Cardiac muscle cell (in vitro differentiated cells and primary cell): ENCODE results near the gene PIGQ. TPM values are rescaled to one million over a fixed set of nuclear protein-coding genes. Genes with fewer than 3 reads are reported as not detected.
A peak's percentile ranks its signal among the peaks of the same experiment; 100 is the strongest.

ENCODE experiments used
- DNase-seq, 2 donors: peaks; one replicate each; pipeline versions ENCODE4 v3.0.0 to v3.0.0-alpha.2; 2010 to 2017; ENCODE audit warnings: low read depth in 1 of 2, low spot score in 1 of 2
- H3K27ac ChIP-seq: fragments of 200-600 bp; sonication (generic); 2 replicates; pipeline ENCODE4 v1.5.1; 2016
- H3K27me3 ChIP-seq: fragments of 200-600 bp; sonication (generic); 2 replicates; pipeline ENCODE4 v1.6.0; 2016; ENCODE audit warnings: control low read depth
- H3K36me3 ChIP-seq: fragments of 200-600 bp; sonication (generic); 2 replicates; pipeline ENCODE4 v1.5.1; 2016; ENCODE audit warnings: control low read depth
- H3K4me1 ChIP-seq: fragments of 200-600 bp; sonication (generic); 2 replicates; pipeline ENCODE4 v1.8.1; 2017; ENCODE audit warnings: low read depth, mild to moderate bottlenecking, mixed run types
- H3K4me3 ChIP-seq: fragments of 200-600 bp; sonication (generic); 2 replicates; pipeline ENCODE4 v1.5.1; 2016; ENCODE audit warnings: mild to moderate bottlenecking
- H3K9me3 ChIP-seq: fragments of 200-600 bp; sonication (generic); 2 replicates; pipeline ENCODE4 v1.5.1; 2017; ENCODE audit warnings: low read depth, mild to moderate bottlenecking, control low read depth
- CTCF ChIP-seq: IDR thresholded peaks from 2 replicates; pipeline ENCODE4 v1.5.1; 2012; ENCODE audit warnings: low read depth, mild to moderate bottlenecking, low read length
- polyA plus RNA-seq: library from polyadenylated mRNA; unstranded; fragments of >200 nt; fragmentation: Nextera tagmentation; extraction: Ambion mirVana; gene quantifications from 2 replicates; pipeline ENCODE4 v1.2.1, GENCODE V29; 2016
- total RNA-seq: library from RNA; depleted of rRNA; stranded (reverse); fragments of >200 nt; gene quantifications from 2 replicates; pipeline ENCODE4 v1.2.3, GENCODE V29; 2016

Gene PIGQ
- total and polyA plus RNA-seq, 2 experiments from 2014 or later = 110 to 124 TPM

GRCh38 chr16:536746-537145 is 33.0 kb upstream of the PIGQ start:
- H3K4me1 ChIP-seq = peaks cover 4% of the 10 kb centered on the region

DNA sequence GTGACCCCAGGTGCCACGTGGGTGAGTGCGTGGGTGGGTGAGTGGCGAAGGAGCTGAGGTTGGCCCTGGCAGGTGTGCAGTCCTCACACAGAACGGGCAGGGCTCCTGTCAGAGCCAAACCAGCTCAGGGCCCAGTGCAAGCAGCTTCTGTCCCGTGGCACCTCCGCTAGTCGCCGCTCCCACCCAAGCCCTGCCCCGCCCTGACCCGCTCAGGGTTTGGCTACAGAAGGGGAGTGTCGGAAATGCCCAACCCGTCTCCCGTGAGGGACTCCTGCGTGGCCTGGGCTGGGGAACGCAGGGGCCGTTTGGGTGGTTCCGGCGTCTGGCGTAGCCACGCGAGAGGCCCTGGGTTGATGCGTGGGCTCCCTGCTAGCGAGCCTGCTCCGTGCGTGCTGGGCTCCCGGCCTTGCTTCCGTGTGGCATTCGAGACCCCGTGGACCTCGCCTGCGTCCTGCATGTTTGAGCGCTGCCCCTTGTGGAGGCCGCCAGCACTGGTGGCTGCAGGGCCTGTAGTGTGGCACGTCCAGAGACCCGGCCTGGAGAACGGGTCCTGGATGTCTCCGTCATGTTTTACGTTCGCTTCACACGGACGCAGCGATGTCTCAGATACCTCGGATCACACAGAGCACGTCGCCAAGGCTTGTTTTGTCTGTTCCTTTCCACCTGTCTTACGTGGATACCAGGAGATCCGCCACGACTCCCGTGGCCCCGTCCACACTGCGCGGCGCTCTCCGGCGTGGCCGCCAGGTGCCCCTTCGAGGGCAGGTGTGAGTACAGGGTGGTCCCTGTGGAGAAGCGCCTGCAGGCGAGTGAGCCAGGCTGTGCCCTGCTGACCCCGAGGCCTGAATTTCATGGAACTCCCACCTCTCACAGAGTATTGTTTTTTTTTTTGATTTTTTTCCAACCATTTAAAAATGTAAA is 32.1 kb upstream of the PIGQ start:
- TF ChIP-seq CTCF = peak; percentile 7
- no peaks in the 10 kb centered on the region for H3K9me3 ChIP-seq
- peaks cover 4% of the 10 kb centered on the region for H3K4me1 ChIP-seq
- no peaks in the 10 kb centered on the region for H3K36me3 ChIP-seq
- H3K27me3 ChIP-seq = no peaks in the 10 kb centered on the region
- H3K27ac ChIP-seq = no peak overlapping the region
- DNase-seq = no peak
- no peak overlapping the region for H3K4me3 ChIP-seq

More at GRCh38 chr16:536746-537145, 33.0 kb upstream of the PIGQ start:
- no peak overlapping the region for H3K4me3 ChIP-seq
- no peak for TF ChIP-seq CTCF
- no peak for DNase-seq
- no peaks in the 10 kb centered on the region for H3K36me3 ChIP-seq
- no peak overlapping the region for H3K27ac ChIP-seq
- H3K27me3 ChIP-seq = no peaks in the 10 kb centered on the region
- H3K9me3 ChIP-seq = no peaks in the 10 kb centered on the region

- Histone ChIP-seq H3K27ac (no peak overlapping the region), H3K36me3 (no peaks in the 10 kb centered on the region), H3K4me1 (no peaks in the 10 kb centered on the region), H3K4me3 (no peak overlapping the region), H3K27me3 (no peaks in the 10 kb centered on the region), H3K9me3 (no peaks in the 10 kb centered on the region)
- TF ChIP-seq CTCF = no peak
- no peak for DNase-seq
These were observed 29.8 kb upstream of the PIGQ start for GRCh38 chr16:539901-540530.

DNA sequence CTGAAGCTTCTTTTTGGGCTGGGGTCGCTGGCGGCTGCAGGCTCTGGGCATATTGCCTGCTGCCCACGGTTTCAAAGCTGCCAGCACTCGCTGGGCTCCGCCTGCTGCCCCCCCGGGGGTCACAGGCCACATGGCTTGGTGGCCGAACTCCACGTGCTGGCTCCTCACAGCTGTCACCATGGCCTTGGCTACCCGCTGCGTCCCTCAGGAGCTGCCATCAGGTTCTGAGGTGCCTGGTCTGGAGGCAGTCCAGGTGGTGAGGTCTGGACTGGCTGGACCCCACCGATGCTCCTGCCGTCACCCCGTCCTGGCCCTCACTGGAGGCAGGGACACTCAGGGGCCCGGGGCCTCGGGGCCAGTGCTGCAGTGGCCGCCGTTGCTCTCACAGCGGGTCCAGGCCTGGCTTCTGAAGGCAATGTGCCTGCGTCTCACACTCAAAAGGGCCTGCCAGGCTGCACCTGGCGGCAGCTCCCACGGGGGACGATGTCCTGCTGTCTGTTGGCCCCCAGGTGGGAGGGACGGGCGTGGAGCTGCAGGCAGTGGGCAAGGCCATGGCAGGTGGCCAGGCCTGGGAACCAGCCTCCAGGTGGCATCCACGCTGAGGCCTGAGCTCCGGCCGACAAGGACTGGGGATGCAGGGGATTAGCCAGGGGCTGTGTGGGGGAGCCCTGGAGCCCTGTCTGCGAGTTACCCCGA is 29.0 kb upstream of the PIGQ start:
- no peaks in the 10 kb centered on the region for H3K27me3 ChIP-seq
- no peak for DNase-seq
- H3K4me1 ChIP-seq = no peaks in the 10 kb centered on the region
- TF ChIP-seq CTCF = no peak
- H3K27ac ChIP-seq = no peak overlapping the region
- no peaks in the 10 kb centered on the region for H3K9me3 ChIP-seq
- no peak overlapping the region for H3K4me3 ChIP-seq
- no peaks in the 10 kb centered on the region for H3K36me3 ChIP-seq

- H3K4me1 ChIP-seq = no peaks in the 10 kb centered on the region
- no peak overlapping the region for H3K27ac ChIP-seq
- TF ChIP-seq CTCF = no peak
- peaks cover 2% of the 10 kb centered on the region for H3K36me3 ChIP-seq
- no peaks in the 10 kb centered on the region for H3K9me3 ChIP-seq
- H3K27me3 ChIP-seq = no peaks in the 10 kb centered on the region
- DNase-seq = no peak
- H3K4me3 ChIP-seq = no peak overlapping the region
These were observed 26.2 kb upstream of the PIGQ start for GRCh38 chr16:543301-544164.
